ENCODE data around the gene COPS8. TPM values are rescaled to one million over a fixed set of nuclear protein-coding genes. Genes with fewer than 3 reads are reported as not detected.

COPS8 gene
- total RNA-seq, 4 donors from 2014 or later = 108 to 158 (median 120) TPM

DNA sequence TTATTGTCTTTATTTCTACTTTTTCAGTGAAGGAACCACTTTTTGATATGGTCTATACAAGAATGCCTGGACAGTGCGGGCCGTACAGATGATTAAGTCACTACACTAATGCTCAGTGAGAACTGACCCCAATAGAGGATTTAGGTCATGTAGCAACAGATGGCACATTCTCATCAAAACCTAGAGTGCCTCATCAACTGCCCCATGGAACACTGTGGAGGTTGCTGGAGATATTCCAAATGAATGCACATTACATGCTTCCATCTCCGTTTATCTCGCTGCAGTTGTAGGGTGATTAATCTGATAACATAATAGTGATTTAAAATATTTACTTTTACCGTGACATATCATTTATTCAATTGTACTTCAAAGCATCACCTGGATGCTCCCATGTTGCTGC lies 41.8 kb upstream of the COPS8 start:
- H3K36me3 ChIP-seq = no peaks in the 10 kb centered on the region
- ATAC-seq = no peak
- 50 to 68% methylated on average over 5 of the region's 5 CpGs for WGBS, 2 donors (ENCODE audit: low coverage in 1 of 2)
- no peak overlapping the region for H3K4me3 ChIP-seq
- H3K4me1 ChIP-seq = peaks cover 0 to 6% (median 0%) of the 10 kb centered on the region in 3 donors
- H3K9me3 ChIP-seq = peaks cover 0 to 14% (median 2%) of the 10 kb centered on the region in 3 donors
- no peak overlapping the region for H3K27ac ChIP-seq
- TF ChIP-seq POLR2AphosphoS5 (IDR thresholded peaks at IDR 0.05) = no peak
- TF ChIP-seq, protein P1, sequence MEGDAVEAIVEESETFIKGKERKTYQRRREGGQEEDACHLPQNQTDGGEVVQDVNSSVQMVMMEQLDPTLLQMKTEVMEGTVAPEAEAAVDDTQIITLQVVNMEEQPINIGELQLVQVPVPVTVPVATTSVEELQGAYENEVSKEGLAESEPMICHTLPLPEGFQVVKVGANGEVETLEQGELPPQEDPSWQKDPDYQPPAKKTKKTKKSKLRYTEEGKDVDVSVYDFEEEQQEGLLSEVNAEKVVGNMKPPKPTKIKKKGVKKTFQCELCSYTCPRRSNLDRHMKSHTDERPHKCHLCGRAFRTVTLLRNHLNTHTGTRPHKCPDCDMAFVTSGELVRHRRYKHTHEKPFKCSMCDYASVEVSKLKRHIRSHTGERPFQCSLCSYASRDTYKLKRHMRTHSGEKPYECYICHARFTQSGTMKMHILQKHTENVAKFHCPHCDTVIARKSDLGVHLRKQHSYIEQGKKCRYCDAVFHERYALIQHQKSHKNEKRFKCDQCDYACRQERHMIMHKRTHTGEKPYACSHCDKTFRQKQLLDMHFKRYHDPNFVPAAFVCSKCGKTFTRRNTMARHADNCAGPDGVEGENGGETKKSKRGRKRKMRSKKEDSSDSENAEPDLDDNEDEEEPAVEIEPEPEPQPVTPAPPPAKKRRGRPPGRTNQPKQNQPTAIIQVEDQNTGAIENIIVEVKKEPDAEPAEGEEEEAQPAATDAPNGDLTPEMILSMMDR (IDR thresholded peaks at IDR 0.05) = no peak
- TF ChIP-seq EP300 (IDR thresholded peaks at IDR 0.05) = no peak
- TF ChIP-seq POLR2A (IDR thresholded peaks at IDR 0.05) = no peak
- H3K27me3 ChIP-seq = no peaks in the 10 kb centered on the region

DNA sequence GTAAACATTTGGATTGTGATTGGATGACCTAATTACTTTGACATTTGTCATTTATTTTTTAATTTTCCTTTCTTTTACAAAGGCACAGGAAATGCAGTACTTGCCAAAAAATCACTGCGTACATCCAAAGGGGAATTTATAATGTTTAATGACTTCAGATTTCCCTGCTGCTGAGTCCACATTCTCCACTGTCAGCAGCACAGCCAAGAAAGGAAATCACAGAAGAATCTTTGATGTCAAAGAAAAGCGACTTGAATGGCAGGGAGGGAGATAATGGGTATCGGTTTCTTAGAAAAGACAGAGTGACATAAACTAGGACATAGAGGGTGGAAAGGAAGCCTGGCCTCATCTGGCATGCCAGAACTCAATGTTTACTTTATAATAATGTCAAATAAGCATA lies 41.4 kb upstream of the COPS8 start:
- no peak for TF ChIP-seq POLR2A (IDR thresholded peaks at IDR 0.05)
- no peak for TF ChIP-seq EP300 (IDR thresholded peaks at IDR 0.05)
- TF ChIP-seq POLR2AphosphoS5 (IDR thresholded peaks at IDR 0.05) = no peak
- TF ChIP-seq, protein P1 (IDR thresholded peaks at IDR 0.05) = no peak
- WGBS, 2 donors (ENCODE audit: low coverage in 1 of 2) = 29 to 50% methylated on average over 3 of the region's 3 CpGs
- no peak for ATAC-seq

DNA sequence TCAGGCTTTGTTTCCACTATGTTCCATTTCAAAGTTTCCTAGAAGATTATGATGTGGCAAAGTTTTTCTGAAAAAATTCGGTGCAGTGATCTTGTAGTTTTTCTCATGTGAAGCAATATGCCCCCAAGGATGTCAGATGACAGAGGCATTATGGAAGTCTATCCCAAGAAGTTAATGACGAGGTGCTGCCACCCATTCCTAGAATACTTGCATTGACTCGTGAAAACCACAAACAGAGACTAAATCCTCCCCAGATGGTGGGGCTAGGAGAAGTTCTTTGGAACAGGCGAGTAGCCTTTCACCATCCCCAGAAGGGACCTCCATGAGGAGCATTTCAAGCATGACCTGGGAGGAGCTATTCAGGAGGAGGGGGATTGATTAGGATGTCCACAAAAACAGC lies 40.2 kb upstream of the COPS8 start:
- ATAC-seq = no peak
- Histone ChIP-seq H3K36me3 (no peaks in the 10 kb centered on the region), H3K27ac (no peak overlapping the region), H3K4me3 (no peak overlapping the region), H3K4me1 (peaks cover 0 to 6% (median 0%) of the 10 kb centered on the region in 3 donors), H3K27me3 (no peaks in the 10 kb centered on the region), H3K9me3 (peaks cover 0 to 21% (median 2%) of the 10 kb centered on the region in 3 donors)
- TF ChIP-seq, protein P1 (IDR thresholded peaks at IDR 0.05) = no peak
- TF ChIP-seq EP300 (IDR thresholded peaks at IDR 0.05) = no peak
- TF ChIP-seq POLR2AphosphoS5 (IDR thresholded peaks at IDR 0.05) = no peak
- TF ChIP-seq POLR2A (IDR thresholded peaks at IDR 0.05) = no peak
- WGBS, 2 donors (ENCODE audit: low coverage in 1 of 2) = 60 to 100% methylated on average over 1 to 2 of the region's 4 CpGs

More for the DNA sequence above, 41.4 kb upstream of the COPS8 start:
- Histone ChIP-seq H3K4me3 (no peak overlapping the region), H3K27ac (no peak overlapping the region), H3K9me3 (peaks cover 0 to 19% (median 2%) of the 10 kb centered on the region in 3 donors), H3K36me3 (no peaks in the 10 kb centered on the region), H3K4me1 (peaks cover 0 to 6% (median 0%) of the 10 kb centered on the region in 3 donors), H3K27me3 (no peaks in the 10 kb centered on the region)

DNA sequence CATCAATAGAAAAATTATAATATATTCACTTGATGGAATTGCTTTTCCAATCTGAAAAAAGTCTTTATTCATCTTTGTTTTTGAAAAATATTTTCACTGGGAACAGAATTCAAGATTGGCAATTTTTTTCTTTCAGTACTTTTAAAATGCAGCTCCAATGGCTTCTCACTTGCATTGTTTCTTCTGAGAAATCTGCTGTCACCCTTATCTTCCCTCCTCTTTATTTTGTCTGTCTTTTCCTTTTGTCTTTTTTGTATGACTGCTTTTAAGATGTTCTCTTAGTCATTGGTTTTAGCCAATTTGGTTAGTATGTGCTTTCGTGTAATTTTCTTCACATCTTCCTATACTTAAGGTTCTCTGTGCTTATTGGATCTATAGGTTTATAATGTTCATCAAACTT lies 37.1 kb upstream of the COPS8 start:
- no peak for TF ChIP-seq POLR2A (IDR thresholded peaks at IDR 0.05)
- TF ChIP-seq EP300 (IDR thresholded peaks at IDR 0.05) = no peak
- no peak for TF ChIP-seq POLR2AphosphoS5 (IDR thresholded peaks at IDR 0.05)
- TF ChIP-seq, protein P1 (IDR thresholded peaks at IDR 0.05) = no peak
- Histone ChIP-seq H3K36me3 (no peaks in the 10 kb centered on the region), H3K9me3 (peaks cover 0 to 21% (median 2%) of the 10 kb centered on the region in 3 donors), H3K27ac (no peak overlapping the region), H3K27me3 (no peaks in the 10 kb centered on the region), H3K4me3 (no peak overlapping the region), H3K4me1 (peaks cover 0 to 6% (median 0%) of the 10 kb centered on the region in 3 donors)
- 94 to 100% methylated on average over 1 of the region's 1 CpG for WGBS, 2 donors (ENCODE audit: low coverage in 1 of 2)
- no peak for ATAC-seq

DNA sequence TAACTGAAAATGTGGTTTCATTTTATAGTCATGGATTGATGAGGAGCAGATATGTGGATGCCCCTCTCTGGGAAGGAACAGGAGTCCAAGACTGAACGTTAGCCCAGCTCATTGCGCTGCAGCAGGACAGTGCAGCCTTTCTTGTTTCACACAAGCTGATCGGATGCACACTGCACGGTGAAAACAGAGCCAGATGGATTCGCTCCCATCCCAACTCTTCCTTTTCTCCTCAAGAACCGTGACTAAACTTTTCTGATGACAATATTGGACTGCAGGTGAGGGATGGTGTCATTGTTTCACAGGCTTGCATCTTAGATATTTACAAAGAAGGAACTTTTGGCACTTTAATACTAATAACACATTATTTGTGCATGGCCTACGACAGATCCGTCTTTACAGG lies 33.8 kb upstream of the COPS8 start:
- H3K9me3 ChIP-seq = peaks cover 0 to 21% (median 2%) of the 10 kb centered on the region in 3 donors
- WGBS, 2 donors (ENCODE audit: low coverage in 1 of 2) = 77 to 80% methylated on average over 2 to 8 of the region's 8 CpGs
- no peak for ATAC-seq
- TF ChIP-seq, protein P1 (IDR thresholded peaks at IDR 0.05) = no peak
- TF ChIP-seq EP300 (IDR thresholded peaks at IDR 0.05) (no peak), POLR2AphosphoS5 (IDR thresholded peaks at IDR 0.05) (no peak), POLR2A (IDR thresholded peaks at IDR 0.05) (no peak)
- no peaks in the 10 kb centered on the region for H3K4me1 ChIP-seq
- no peak overlapping the region for H3K4me3 ChIP-seq
- no peak overlapping the region for H3K27ac ChIP-seq
- no peaks in the 10 kb centered on the region for H3K27me3 ChIP-seq
- H3K36me3 ChIP-seq = no peaks in the 10 kb centered on the region

Measured in gastroesophageal sphincter (tissue), 4 donors.